ENCODE measurements around the gene IL20RA. TPM values are rescaled to one million over a fixed set of nuclear protein-coding genes. Genes with fewer than 3 reads are reported as not detected.

IL20RA gene
- total and polyA plus RNA-seq, 2 of the 8 experiments (the other 6 are each of a cell fraction or from before 2014, with no cell fraction given), result 1.3 to 1.7 TPM

DNA sequence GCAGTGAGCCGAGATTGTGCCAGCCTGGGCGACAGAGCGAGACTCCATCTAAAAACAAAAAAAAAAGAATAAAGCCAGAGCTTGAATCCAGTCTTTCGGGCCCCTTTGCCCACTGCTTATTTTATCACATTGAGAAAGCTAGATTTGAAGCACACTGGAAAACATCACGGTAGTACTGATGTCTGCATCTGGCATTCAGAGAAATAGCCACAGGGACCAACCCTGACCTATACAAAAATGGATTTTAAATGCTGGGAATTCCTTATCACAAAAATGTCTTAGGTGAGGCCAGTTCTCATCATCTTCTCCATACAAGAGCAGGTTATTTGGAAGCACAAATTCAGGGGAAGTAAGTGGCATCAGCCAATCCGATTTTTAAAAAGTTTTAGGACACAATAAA lies 73.2 kb downstream of the IL20RA start (continued):
- TF ChIP-seq, protein P1, sequence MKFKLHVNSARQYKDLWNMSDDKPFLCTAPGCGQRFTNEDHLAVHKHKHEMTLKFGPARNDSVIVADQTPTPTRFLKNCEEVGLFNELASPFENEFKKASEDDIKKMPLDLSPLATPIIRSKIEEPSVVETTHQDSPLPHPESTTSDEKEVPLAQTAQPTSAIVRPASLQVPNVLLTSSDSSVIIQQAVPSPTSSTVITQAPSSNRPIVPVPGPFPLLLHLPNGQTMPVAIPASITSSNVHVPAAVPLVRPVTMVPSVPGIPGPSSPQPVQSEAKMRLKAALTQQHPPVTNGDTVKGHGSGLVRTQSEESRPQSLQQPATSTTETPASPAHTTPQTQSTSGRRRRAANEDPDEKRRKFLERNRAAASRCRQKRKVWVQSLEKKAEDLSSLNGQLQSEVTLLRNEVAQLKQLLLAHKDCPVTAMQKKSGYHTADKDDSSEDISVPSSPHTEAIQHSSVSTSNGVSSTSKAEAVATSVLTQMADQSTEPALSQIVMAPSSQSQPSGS (IDR thresholded peaks at IDR 0.05; ENCODE audit: low read length), result no peak
- TF ChIP-seq YY1 (IDR thresholded peaks at IDR 0.05; ENCODE audit: low read depth, low read length) (no peak), CBX5 (IDR thresholded peaks at IDR 0.05; ENCODE audit: low read depth, low read length) (no peak)
